ENCODE results near the gene KCNA2. TPM values are rescaled to one million over a fixed set of nuclear protein-coding genes. Genes with fewer than 3 reads are reported as not detected.
A peak's percentile ranks its signal among the peaks of the same experiment; 100 is the strongest.

Gene KCNA2
- total and polyA plus RNA-seq, 2 donors (not counting 1 experiment from before 2014, with no cell fraction given) = 0.39 to 0.59 TPM

- peak overlapping the region; percentile 88 for H3K4me3 Mint-ChIP-seq
- H3K4me2 ChIP-seq (replicated peaks; ENCODE audit: low read depth, low read length, poor library complexity, severe bottlenecking) = peak overlapping the region; percentile 97
- H3K9ac ChIP-seq (ENCODE audit: low read length) = peak overlapping the region; percentile 69
These were observed 738 bp upstream of the KCNA2 start for GRCh38 chr1:110606657-110607535.

More at GRCh38 chr1:110606657-110607535, 738 bp upstream of the KCNA2 start:
- ATAC-seq (ENCODE audit: low read depth) (peak; percentile 44), DNase-seq (peak; percentile 59)
- Histone ChIP-seq H3K4me1 (ENCODE audit: control insufficient read depth in 2 of 2, insufficient read depth in 2 of 2, low read length in 2 of 2) (peaks cover 23 to 28% of the 10 kb centered on the region in 2 donors), H2AFZ (ENCODE audit: insufficient read depth, low read depth, low read length, poor library complexity, severe bottlenecking) (peak overlapping the region; percentile 67), H3K27me3 (replicated peaks in 1 of 4; ENCODE audit: control extremely low read depth in 1 of 4, control insufficient read depth in 3 of 4, insufficient read depth in 4 of 4, low read length in 3 of 4) (peaks cover 0 to 59% (median 37%) of the 10 kb centered on the region in 4 experiments), H3K4me3 (ENCODE audit: control extremely low read depth in 1 of 5, extremely low read depth in 1 of 5, insufficient read depth in 1 of 5, low read depth in 2 of 5, low read length in 4 of 5) (peak overlapping the region; percentile 8 to 71 (median 50)), H3K27ac (ENCODE audit: low read length in 2 of 2) (no peak overlapping the region), H4K20me1 (ENCODE audit: control insufficient read depth, insufficient read depth, low read length, poor library complexity, severe bottlenecking) (no peaks in the 10 kb centered on the region), H3K36me3 (replicated peaks in 1 of 2; ENCODE audit: control extremely low read depth in 1 of 2, control insufficient read depth in 1 of 2, extremely low read depth in 1 of 2, insufficient read depth in 2 of 2, low read length in 1 of 2) (no peaks in the 10 kb centered on the region), H3K9me3 (ENCODE audit: control extremely low read depth in 1 of 3, control insufficient read depth in 2 of 3, insufficient read depth in 1 of 3, low read length in 2 of 3) (peaks cover 0 to 19% (median 0%) of the 10 kb centered on the region in 3 donors), H3K79me2 (ENCODE audit: control insufficient read depth, insufficient read depth, low read length) (no peaks in the 10 kb centered on the region)
- TF ChIP-seq EZH2 (IDR thresholded peaks at IDR 0.05; ENCODE audit: borderline replicate concordance, insufficient read depth, low read depth, low read length, poor library complexity, severe bottlenecking) (peak; percentile 82), CTCF (IDR thresholded peaks at IDR 0.05) (no peak)
- Mint-ChIP-seq H3K27me3 (peaks cover 62% of the 10 kb centered on the region), H3K27ac (no peak overlapping the region), H3K4me1 (peaks cover 25% of the 10 kb centered on the region), H3K9me3 (ENCODE audit: insufficient read depth) (no peaks in the 10 kb centered on the region)
- CTCF ChIA-PET = interaction anchor here (0.7 to 5.5 kb wide), 12 partner anchors 8 to 1162 kb away, joined by 3 to 31 read pairs (median 4); partner anchors contain the start of gene KCNA3
- WGBS (ENCODE audit: insufficient coverage) = under 1% methylated on average over 94 of the region's 94 CpGs
- intact Hi-C loops (cut with micrococcal nuclease) = no loop called here
- POLR2A ChIA-PET = no interaction called here

All from B cell (primary cell).